Kidney glomerular epithelial cell (primary cell): ENCODE results near the gene CRIP2.

ENCODE experiments used
- DNase-seq: peaks from one replicate; lab custom pipeline; 2025; lab: John Stamatoyannopoulos, UW

CRIP2 gene

GRCh38 chr14:105474483-105475268 lies at the start of gene CRIP2:
CRIP2 (plus strand) TSS chr14:105474821; CDS start chr14:105474863, 42 bp downstream.
- no peak for DNase-seq

GRCh38 chr14:105424861-105425260 lies 49.8 kb upstream of the CRIP2 start:
- no peak for DNase-seq

- no peak for DNase-seq
Observed at GRCh38 chr14:105425823-105426247, 48.8 kb upstream of the CRIP2 start.

- no peak for DNase-seq
Observed at GRCh38 chr14:105426416-105427130, 48.0 kb upstream of the CRIP2 start.

- no peak for DNase-seq
Observed at GRCh38 chr14:105427412-105427811, 47.2 kb upstream of the CRIP2 start.

- no peak for DNase-seq
Observed at GRCh38 chr14:105427936-105428485, 46.6 kb upstream of the CRIP2 start.

GRCh38 chr14:105430042-105430441 lies 44.6 kb upstream of the CRIP2 start:
- DNase-seq: no peak

GRCh38 chr14:105430565-105430964 lies 44.1 kb upstream of the CRIP2 start:
- peak; percentile 46 for DNase-seq

GRCh38 chr14:105431256-105431655 lies 43.4 kb upstream of the CRIP2 start:
- DNase-seq: no peak

GRCh38 chr14:105432657-105433056 lies 42.0 kb upstream of the CRIP2 start:
- no peak for DNase-seq

GRCh38 chr14:105433161-105433605 lies 41.4 kb upstream of the CRIP2 start:
- DNase-seq: no peak

- DNase-seq: no peak
Observed at GRCh38 chr14:105436402-105436801, 38.2 kb upstream of the CRIP2 start.

GRCh38 chr14:105436891-105437722 lies 37.5 kb upstream of the CRIP2 start:
- DNase-seq: no peak

- DNase-seq: no peak
Observed at GRCh38 chr14:105437723-105438500, 36.7 kb upstream of the CRIP2 start.

GRCh38 chr14:105439179-105439578 lies 35.4 kb upstream of the CRIP2 start:
- DNase-seq: no peak

GRCh38 chr14:105439710-105440553 lies 34.7 kb upstream of the CRIP2 start:
- no peak for DNase-seq

GRCh38 chr14:105440554-105440900 lies 34.1 kb upstream of the CRIP2 start:
- no peak for DNase-seq

GRCh38 chr14:105440992-105441391 lies 33.6 kb upstream of the CRIP2 start:
- no peak for DNase-seq

GRCh38 chr14:105442125-105442524 lies 32.5 kb upstream of the CRIP2 start:
- DNase-seq: no peak

GRCh38 chr14:105442834-105443233 lies 31.8 kb upstream of the CRIP2 start:
- DNase-seq: no peak
